Kidney glomerular epithelial cell (primary cell): ENCODE measurements around the gene FAM193A.
"Not testable (repeated sequence)": the region's sequence is repeated elsewhere in the genome, so short reads cannot be mapped to it uniquely, and the experiment has no call there.

Source experiments
- DNase-seq: peaks from one replicate; lab custom pipeline; 2025; lab: John Stamatoyannopoulos, UW

The FAM193A gene

DNA sequence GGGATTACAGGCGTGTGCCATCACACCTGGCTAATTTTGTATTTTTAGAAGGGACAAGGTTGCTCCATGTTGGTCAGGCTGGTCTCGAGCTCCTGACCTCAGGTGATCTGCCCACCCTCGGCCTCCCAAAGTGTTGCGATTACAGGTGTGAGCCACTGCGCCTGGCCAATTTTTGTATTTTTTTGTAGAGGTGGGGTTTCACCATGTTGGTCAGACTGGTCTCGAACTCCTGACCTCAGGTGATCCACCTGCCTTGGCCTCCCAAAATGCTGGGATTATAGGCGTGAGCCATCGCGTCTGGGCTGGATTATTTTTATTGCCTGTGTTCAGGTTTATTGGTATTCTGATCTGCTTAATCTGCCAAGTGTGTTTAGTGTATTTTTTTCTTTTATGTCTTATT, 82.3 kb downstream of the FAM193A start:
- not testable (repeated sequence) for DNase-seq

DNA sequence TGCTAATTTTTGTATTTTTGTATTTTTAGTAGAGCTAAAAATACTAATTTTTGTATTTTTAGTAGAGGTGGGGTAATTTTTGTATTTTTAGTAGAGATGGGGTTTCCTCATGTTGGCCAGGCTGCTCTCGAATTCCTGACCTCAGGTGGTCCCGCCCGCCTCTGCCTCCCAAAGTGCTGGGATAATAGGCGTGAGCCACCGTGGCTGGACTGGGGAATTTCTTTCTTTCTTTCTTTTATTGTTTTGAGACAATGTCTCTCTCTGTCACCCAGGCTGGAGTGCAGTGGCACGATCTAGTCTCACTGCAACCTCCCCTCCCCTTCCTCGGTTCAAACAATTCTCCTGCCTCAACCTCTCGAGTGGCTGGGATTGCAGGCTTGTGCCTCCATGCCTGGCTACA, 83.0 kb downstream of the FAM193A start:
- no peak for DNase-seq

DNA sequence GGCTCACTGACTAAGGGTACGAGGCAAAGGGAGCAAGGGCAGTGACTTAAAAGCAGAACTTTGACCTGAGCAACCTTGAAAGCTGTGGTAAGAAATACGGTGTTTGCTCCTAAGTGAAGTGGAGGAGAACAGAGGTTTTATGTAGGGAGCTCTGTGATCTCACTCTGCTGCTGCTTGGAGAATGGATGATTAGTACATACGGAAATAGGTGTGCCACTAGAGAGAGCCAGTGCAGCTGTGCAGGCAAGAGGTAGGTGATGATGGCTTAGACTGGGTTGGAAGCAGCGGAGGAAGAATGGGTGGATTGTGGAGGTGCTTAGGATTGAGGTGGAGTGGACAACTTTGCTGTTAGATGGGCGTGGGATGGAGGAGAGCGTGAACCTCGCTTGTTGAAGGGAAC, 85.0 kb downstream of the FAM193A start:
- no peak for DNase-seq

DNA sequence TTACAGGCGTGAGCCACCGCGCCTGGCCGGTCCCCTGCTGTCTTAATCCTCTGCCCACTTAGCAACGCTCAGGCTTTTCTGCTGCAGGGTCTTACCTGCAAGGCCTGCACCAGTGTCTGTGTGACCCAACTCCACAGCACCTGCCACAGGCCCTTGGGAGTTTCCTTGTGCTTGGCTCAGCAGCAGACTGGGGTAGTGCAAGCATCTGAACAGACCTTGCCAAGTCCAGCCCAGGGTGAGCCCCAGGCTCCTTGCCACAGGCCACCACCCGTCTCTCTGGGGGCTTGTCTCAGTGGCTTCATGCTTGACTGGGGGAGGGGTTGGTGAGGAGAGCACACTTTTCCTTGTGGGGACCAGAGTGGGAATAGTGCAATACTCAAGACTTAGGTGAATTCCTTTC, 87.0 kb downstream of the FAM193A start:
- no peak for DNase-seq

DNA sequence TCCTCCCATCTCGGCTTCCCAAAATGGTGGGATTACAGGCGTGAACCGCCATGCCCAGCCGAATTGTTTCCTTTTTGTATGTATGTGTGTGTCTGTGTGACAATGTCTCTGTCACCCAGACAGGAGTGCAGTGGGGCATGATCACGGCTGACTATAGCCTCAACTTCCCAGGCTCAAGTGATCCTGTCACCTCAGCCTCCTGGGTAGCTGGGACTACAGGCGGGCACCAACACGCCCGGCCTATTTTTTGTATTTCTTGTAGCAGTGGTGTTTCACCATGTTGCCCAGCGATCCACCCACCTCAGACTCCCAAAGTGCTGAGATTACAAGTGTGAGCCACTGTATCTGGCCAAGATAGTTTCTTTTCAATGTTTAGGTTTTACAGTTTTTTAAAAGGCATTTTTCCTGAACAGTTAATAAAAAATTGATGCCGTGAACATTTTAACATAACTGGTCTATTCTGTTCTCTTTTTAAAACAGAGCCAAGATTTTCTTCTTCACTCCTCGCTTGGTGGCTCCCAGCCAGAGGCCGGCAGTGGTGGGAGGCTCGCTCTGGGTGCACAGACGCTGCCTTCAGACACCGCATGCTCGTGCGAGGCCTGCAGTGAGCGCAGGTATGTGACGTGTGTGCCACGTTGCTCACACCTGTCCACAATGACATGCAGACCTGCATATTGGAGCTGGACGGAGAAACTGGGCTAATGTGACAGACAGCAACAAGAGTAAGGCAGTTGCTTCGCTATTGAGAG, 88.5 kb downstream of the FAM193A start:
- DNase-seq, result no peak

DNA sequence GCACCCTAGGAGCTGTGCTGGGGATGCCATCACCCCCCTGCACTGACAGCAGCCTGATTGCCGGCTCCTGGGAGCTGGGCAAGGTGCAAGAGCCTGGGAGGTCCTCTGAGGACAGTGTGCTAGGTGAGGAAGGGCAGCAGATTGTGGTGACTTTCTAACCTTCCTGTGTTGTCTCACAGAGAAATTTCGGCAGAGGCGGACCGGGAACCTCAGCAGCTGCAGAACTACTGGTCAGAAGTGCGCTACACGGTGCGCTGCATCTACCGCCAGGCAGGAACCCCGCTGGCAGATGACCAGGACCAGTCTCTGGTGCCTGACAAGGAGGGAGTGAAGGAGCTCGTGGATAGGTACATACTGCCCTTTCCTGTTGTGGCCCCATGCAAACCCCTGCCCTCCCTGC, 89.8 kb downstream of the FAM193A start:
- DNase-seq, result no peak

DNA sequence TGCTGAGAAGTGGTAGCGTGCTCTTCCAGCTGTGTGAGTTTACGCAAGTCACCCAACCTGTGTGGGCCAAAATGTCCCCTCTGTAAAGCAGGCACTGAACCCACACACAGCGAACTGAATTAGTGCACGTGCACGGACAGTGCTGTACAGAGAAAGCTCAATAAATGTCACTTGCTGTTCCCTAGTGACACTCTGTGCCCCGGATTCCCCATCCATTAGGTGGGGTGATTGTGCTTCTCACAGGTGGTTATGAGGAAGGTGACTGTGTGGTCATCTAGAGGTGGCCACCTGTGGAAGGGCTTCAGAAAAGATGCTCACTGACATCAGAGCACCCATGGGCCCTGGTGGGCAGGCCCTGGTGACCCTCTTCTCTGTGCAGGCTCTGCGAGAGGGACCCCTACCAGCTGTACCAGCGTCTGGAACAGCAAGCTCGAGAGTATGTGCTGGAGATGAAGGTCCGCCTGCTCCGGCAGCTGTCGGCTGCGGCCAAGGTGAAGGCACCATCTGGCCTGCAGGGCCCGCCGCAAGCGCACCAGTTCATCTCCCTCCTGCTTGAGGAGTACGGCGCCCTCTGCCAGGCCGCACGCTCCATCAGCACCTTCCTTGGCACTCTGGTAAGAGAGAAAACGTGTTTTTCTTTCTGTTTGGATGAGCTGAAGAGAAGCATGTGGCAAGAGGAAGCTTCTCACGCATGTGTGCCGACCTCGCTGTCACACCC, 94.3 kb downstream of the FAM193A start:
- no peak for DNase-seq

DNA sequence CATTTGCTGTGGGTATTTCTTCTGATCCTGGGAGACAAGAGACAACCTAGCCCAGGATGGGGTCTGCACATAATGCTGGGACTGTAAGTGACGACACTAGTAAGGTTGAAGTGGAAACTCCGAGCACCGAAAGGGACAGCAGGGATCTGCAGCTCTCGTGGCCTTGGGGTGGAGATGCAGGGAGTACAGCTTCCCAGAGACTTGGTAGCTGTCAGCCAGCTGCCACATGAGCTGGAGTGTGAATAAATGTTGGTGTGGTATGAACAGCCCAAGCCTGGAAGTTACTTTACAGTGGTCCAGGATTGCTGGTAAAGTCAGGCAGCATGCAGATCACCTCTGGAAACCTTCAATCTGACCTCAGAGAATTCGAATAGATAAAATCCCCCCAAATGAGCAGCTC, 97.6 kb downstream of the FAM193A start:
- DNase-seq, result no peak

DNA sequence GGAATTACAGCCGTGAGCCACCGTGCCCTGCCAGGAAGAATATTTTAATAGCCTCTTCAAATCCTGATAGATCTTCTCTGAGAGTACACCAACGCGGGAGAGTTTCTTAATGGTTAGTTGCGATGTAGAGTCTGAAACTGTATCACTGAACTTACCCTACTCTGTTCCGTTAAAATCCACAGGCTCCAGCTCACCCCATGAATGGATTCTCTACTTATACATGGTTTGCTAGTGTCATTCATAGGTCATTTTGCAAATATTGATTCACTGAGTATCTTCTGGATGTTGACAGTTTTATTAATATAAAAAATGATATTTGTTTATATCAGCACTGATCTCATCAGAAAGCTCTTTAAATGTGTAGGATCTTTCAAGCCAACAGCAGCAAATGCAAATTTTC, 99.9 kb downstream of the FAM193A start:
- no peak for DNase-seq

DNA sequence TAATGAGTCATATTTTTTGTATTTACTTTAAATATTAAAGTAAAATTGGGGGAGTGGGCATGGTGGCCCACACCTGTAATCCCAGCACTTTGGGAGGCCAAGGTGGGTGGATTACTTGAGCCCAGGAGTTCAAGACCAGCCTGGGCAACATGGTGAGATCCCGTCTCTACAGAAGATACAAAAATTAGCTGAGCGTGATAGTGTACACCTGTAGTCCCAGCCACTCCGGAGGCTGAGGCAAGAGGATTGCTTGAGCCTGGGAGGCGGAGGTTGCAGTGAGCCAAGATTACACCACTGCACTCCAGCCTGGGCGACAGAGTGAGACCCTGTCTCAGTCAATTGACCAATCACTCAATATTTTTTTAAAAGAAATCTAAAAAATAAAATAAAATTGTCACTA, 100.5 kb downstream of the FAM193A start:
- not testable (repeated sequence) for DNase-seq

DNA sequence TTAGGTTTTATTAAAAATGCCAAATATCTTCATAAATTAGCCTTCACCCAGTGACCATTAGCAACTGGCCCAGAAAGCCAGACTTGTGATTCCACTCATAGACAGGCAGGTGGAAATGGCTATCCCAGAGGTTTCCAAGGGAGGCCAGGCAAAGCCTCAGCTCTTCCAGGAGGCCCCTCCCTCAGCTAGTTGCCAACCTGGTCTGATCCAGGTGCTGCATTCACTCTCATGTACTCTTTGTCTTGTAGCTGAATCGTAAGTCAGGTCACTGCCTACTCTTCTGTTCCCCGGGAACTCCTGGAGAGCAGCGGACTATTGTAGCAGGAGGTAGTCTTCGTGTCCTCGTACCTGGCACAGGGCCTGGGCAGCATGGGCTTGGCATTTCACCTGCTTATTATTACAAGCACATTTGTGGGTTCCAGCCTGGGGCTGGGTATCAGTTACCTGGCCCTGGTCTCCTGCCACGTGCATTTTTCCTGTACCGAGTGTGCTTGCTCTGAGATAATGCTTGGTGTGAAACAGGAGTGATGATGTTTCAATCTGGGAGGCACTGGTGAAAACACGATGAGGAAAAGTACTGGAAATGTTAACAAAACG, 101.6 kb downstream of the FAM193A start:
- no peak for DNase-seq

DNA sequence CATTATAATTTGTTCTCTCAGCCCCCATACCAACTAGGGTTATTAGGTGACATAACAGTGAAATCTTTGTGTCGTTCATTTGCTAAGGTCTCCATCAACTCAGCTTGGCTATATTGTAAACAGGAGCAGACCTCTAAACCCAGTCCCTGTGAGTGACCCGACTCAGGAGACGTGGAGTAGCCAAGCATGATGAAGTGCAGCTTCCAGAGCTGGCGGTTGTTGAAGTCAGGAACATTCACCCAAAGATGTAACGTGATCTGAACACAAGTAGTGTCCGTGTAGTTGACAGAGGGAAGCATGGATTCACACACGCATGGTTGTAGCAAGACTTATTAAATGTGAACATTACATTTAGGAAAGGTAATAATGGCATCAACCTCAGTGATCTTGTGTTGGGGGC, 102.3 kb downstream of the FAM193A start:
- no peak for DNase-seq

DNA sequence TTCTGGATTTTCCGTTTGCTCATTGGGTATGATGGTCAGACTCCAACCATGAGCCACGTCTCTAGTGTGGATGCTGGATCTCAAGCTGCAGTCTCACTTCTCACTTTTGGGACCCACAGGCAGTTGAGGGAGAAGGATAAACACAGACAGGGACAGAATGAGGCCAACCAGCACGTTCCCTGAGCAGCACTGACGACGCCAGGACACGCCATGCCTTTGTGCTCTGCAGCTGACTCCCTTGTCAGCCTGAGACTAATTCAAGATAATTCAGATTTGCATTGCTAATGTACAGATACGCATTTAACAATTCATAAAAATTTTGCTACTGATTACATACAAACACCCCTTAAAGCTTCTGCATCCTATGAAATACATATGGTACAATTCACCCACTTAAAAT, 106.5 kb downstream of the FAM193A start:
- no peak for DNase-seq

DNA sequence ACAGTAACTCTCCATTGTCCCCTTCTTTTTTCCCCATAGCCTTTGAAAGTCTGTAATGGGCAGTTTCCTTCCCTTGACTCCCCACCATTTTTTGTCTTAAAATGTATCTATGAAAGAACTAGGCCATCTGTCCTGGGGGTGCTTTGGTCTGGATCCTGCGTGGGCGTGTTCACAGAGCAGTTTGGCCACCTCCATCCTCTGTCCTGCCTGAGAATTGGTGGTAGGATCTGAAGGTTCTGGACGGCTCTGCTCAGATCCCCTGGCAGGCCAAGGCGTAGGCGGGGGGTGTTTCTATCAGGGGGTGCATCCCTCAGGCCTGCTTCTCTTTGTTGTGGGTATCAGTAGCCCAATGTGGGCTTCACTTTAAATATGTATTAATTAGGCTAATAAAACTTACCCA, 107.1 kb downstream of the FAM193A start:
- DNase-seq, result no peak

DNA sequence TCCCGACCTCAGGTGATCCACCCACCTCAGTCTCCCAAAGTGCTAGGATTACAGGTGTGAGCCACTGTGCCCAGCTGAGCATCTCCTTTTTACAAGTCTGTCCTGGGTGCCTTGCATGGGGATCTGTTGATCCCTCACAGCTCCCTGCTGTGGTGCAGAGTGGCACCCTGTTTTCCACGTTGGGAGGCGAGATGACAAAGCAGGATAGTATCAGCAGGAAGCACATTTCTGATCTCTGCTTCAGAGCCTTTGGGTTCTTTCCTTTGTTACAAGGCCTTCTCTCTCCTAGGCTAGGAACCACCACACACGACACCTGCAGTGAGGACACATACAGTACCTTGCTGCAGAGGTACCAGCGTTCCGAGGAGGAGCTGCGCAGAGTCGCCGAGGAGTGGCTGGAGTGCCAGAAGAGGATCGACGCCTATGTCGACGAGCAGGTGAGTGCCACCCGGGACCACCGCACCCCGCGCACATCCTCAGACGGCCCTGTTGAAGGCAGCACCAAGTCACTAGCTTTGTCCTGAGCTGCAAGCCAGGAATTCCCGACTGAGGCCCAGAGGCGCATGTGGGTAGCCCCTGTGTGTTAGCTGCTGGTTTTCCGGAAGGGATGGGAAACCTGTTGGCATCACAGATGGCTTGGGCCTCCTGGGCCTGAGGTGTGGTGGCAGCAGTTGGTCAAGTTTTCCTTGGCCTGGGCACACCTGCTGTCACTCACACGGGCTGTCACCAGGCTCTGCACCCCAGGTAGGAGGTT, 110.1 kb downstream of the FAM193A start:
- DNase-seq, result no peak

DNA sequence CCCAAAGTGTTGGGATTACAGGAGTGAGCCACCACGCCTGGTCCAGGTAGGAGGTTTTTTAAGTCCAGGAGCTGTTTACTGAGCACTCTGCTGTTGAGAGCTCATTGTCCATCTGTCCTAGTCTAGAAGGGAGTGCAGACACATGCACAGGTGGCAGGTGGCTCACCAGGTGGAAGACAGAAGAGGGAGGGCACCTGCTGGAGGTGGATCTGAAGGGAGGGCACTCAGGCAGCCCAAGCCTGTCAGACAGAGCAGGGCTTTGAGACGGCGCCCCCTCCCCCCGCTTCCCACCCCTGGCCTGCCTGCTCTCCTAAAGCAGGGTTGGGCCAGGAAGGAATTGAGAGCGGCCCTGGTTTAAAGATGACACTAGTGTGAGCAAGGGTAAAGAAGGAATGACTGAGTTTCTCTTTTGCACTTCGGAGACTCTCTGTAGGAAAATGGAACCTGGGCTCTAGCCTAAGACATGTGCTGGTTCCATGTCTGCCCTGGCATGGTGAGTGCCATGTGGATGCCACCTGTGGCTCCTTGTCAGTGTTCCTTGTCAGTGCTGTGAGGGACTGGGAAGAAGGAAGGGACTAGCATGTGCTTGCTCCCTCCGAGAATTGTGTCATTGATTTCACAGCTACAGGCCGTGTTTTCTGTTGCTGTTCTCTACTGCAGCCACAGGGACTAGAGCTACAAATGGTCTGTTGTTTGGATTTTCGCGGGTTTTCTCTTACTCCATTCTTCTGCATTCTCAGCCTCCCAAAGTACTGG, 111.1 kb downstream of the FAM193A start:
- DNase-seq, result no peak

DNA sequence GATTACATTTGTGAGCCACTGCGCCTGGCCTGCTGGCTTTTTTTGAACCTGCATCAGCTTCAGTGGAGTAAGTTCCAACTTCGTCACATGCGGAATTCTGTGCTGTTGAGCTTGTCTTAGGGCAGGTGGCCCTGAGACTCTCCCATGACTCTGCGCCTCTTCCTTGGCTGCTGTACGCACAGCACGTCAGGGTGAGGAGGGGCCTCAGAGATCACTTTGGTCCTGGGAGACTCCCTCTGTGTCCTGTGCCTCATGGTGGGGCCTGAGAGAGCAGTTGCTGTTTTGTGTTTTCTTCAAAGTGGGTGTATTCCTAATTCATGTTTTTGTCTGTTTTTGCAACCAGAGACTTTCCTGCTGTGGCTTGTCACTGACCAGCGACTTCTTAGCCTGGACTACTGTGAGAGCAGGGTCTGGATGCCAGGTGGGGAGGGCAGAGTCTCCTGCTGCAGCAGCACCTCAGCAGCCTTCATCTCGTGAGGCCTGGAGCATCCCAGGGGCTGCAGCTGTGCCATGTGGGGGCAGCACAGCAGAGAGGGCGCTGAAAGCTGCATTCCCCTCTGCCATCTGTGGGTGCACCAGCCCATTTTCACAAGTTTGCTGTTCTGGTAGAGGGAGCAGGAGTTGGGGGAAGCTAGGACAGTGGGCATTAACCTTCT, 111.8 kb downstream of the FAM193A start:
- no peak for DNase-seq

DNA sequence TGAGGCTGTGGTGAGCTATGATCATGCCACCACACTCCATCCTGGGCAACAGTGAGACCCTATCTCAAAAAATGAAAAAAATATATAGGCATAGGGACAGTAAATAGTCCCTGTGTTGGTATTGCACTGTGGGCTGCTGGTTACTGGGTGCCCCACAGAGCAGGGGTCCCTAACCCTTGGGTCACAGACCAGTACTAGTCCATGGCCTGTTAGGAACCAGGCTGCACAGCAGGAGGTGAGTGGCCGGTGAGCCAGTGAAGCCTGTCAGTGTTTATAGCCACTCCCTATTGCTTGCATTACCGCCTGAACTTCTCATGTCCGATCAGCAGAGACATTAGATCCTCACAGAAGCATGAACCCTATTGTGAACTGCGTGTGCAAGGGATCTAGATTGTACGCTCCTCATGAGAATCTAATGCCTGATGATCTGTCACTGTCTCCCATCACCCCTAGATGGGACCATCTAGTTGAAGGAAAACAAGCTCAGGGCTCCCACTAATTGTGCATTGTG, 113.2 kb downstream of the FAM193A start:
- DNase-seq, result no peak

DNA sequence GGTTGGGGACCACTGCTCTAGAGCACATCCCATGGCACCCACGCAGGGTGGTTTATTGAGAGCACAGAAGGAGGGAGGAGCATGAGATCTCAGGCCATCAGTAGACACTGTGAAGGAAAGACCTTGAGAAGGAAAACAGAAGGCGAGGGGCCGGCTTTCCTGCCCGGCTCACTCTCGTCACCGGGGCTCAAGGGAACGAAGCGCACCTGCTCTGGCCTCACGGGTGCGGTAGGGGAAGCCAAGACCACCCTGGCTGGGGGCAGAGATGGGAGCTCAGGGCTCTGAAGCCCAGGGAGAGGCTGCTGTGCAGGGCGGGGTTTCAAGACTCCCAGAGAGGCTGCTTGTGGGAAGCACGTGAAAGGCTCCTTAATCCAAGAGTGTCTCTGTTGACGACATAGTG, 113.8 kb downstream of the FAM193A start:
- no peak for DNase-seq

DNA sequence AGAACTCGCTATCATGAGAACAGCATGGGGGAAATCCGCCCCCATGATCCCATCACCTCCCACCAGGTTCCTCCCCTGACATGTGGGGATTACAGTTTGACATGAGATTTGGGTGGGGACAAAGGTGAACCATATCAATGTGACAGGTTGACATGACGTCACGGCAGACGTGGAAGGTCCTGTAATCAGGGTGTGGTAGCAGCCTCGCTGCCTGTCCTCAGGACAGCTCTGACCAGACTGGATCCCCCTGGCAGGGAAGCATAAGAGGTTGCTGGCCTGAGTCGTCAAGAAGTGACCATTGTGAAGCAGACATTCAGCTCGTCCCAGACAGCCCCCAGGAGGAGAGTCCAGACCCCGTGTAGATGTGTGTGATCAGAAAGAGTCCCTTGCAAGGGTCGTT, 115.1 kb downstream of the FAM193A start:
- no peak for DNase-seq

DNA sequence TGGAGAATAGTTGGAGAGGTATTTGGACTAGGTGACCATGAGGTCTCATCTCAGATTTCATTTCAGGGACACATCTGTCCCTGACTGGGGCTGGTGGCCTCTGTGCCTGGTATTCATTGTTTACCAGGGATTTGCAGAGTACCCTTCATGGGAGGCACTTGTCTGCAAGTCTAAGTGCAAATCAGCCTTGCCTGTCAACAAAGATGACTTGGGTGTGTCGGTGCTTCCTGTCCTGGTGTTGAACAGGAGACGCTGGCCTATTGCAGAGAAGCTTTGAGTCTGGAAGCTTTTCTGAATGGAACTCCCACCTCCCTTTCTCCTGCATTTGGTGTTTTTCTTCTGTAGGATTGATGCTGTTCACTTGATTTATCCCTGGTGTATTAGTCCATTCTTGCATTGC, 115.6 kb downstream of the FAM193A start:
- no peak for DNase-seq
